Mesenchymal stem cell (in vitro differentiated cells and primary cell): ENCODE measurements around the gene TIMD4.
"Not testable (repeated sequence)": the region's sequence is repeated elsewhere in the genome, so short reads cannot be mapped to it uniquely, and the experiment has no call there.

ENCODE experiments used
- DNase-seq: peaks from one replicate; pipeline ENCODE4 v3.0.0-alpha.2; 2013
- H2AFZ ChIP-seq: one replicate; pipeline ENCODE4 v1.6.1; 2013; ENCODE audit warnings: low read depth, mild to moderate bottlenecking, control low read depth, inconsistent platforms, low read length, moderate library complexity
- H2AK5ac ChIP-seq: 2 replicates; pipeline ENCODE4 v1.6.1; 2013; ENCODE audit warnings: low read length, moderate library complexity, mild to moderate bottlenecking, inconsistent platforms; ENCODE audit not compliant: severe bottlenecking
- H2BK120ac ChIP-seq: one replicate; pipeline ENCODE4 v1.6.1; 2013; ENCODE audit warnings: low read depth, mild to moderate bottlenecking, inconsistent platforms, low read length, moderate library complexity
- H2BK12ac ChIP-seq, 2 experiments: one replicate each; pipeline ENCODE4 v1.6.1; 2013; ENCODE audit warnings: inconsistent platforms in 2 of 2, low read length in 2 of 2, mild to moderate bottlenecking in 2 of 2, moderate library complexity in 2 of 2, control low read depth in 1 of 2
- H2BK15ac ChIP-seq: one replicate; pipeline ENCODE4 v1.6.1; 2013; ENCODE audit warnings: mild to moderate bottlenecking, low read depth, inconsistent platforms; ENCODE audit not compliant: poor library complexity, severe bottlenecking
- H2BK5ac ChIP-seq: 2 replicates; pipeline ENCODE4 v1.6.1; 2013; ENCODE audit warnings: low read depth, mild to moderate bottlenecking, low read length, control low read depth, inconsistent platforms; ENCODE audit not compliant: poor library complexity, severe bottlenecking
- H3K14ac ChIP-seq, 2 experiments: one replicate each; pipeline ENCODE4 v1.6.1; 2013; ENCODE audit warnings: inconsistent platforms in 2 of 2, low read length in 2 of 2, control low read depth in 1 of 2, mild to moderate bottlenecking in 1 of 2, moderate library complexity in 1 of 2
- H3K18ac ChIP-seq, 2 experiments: one replicate each; pipeline ENCODE4 v1.6.1; 2013; ENCODE audit warnings: inconsistent platforms in 2 of 2, low read length in 2 of 2, control low read depth in 1 of 2, low read depth in 1 of 2, mild to moderate bottlenecking in 1 of 2
- H3K23ac ChIP-seq, 2 experiments: one replicate each; pipeline ENCODE4 v1.6.1; 2013; ENCODE audit warnings: inconsistent platforms in 2 of 2, low read length in 2 of 2, mild to moderate bottlenecking in 2 of 2, moderate library complexity in 2 of 2, control low read depth in 1 of 2
- H3K27ac ChIP-seq: 2 replicates; pipeline ENCODE4 v1.5.1; 2013; ENCODE audit warnings: mild to moderate bottlenecking, moderate library complexity, low read length, control low read depth, inconsistent platforms; ENCODE audit not compliant: poor library complexity, severe bottlenecking
- H3K27me3 ChIP-seq, 2 experiments: 2 replicates each; pipeline versions ENCODE4 v1.6.1 to v1.7.0; 2013; ENCODE audit warnings: low read length in 2 of 2, mild to moderate bottlenecking in 2 of 2, moderate library complexity in 2 of 2, control low read depth in 1 of 2, inconsistent platforms in 1 of 2; ENCODE audit not compliant: control insufficient read depth in 1 of 2, insufficient read depth in 1 of 2
- H3K36me3 ChIP-seq, 2 experiments: 2 replicates each; pipeline versions ENCODE4 v1.6.1 to v1.7.0; 2013; ENCODE audit warnings: low read length in 2 of 2, control low read depth in 1 of 2, inconsistent platforms in 1 of 2, low read depth in 1 of 2, mild to moderate bottlenecking in 1 of 2; ENCODE audit not compliant: insufficient read depth in 2 of 2, control insufficient read depth in 1 of 2
- H3K4ac ChIP-seq, 2 experiments: one replicate each; pipeline ENCODE4 v1.6.1; 2013; ENCODE audit warnings: inconsistent platforms in 2 of 2, low read length in 2 of 2, mild to moderate bottlenecking in 2 of 2, moderate library complexity in 2 of 2, control low read depth in 1 of 2, low read depth in 1 of 2
- H3K4me1 ChIP-seq: 2 replicates; pipeline ENCODE4 v1.6.1; 2013; ENCODE audit warnings: low read depth, low read length, control low read depth; ENCODE audit not compliant: control insufficient read depth, insufficient read depth
- H3K4me2 ChIP-seq: 2 replicates; pipeline ENCODE4 v1.6.1; 2013; ENCODE audit warnings: low read length, mild to moderate bottlenecking, inconsistent platforms; ENCODE audit not compliant: poor library complexity, severe bottlenecking
- H3K4me3 ChIP-seq, 2 experiments: 2 replicates each; pipeline versions ENCODE4 v1.5.1 to v1.7.0; 2013; ENCODE audit warnings: low read length in 2 of 2, mild to moderate bottlenecking in 2 of 2, control low read depth in 1 of 2, low read depth in 1 of 2; ENCODE audit not compliant: insufficient read depth in 1 of 2
- H3K79me1 ChIP-seq: replicated peaks from 2 replicates; pipeline ENCODE4 v1.6.1; 2013; ENCODE audit warnings: mild to moderate bottlenecking, control low read depth, low read length, inconsistent platforms; ENCODE audit not compliant: poor library complexity, severe bottlenecking
- H3K9ac ChIP-seq: 2 replicates; pipeline ENCODE4 v1.7.0; 2013; ENCODE audit warnings: mild to moderate bottlenecking, low read length, moderate library complexity
- H3K9me3 ChIP-seq: 2 replicates; pipeline ENCODE4 v1.7.0; 2013; ENCODE audit warnings: mild to moderate bottlenecking, low read length; ENCODE audit not compliant: control insufficient read depth
- H4K8ac ChIP-seq: one replicate; pipeline ENCODE4 v1.6.1; 2013; ENCODE audit warnings: inconsistent platforms, mild to moderate bottlenecking, low read length, moderate library complexity
- H4K91ac ChIP-seq: one replicate; pipeline ENCODE4 v1.6.1; 2013; ENCODE audit warnings: mild to moderate bottlenecking, low read length, inconsistent platforms
- WGBS: methylation state at CpG from one replicate; pipeline ENCODE4 v1.1.7; 2013; ENCODE audit warnings: mixed read lengths; 5-methylcytosine and 5-hydroxymethylcytosine counted together

TIMD4 gene

GRCh38 chr5:156927545-156927944 is 35.5 kb downstream of the TIMD4 start:
- Histone ChIP-seq H3K9ac (no peak overlapping the region), H2AFZ (no peak overlapping the region), H3K4me2 (no peak overlapping the region), H2BK120ac (no peak overlapping the region), H4K91ac (no peak overlapping the region), H3K79me1 (no peaks in the 10 kb centered on the region), H2BK5ac (no peak overlapping the region), H3K27me3 (no peaks in the 10 kb centered on the region), H2BK15ac (no peak overlapping the region), H3K27ac (no peak overlapping the region), H3K4ac (no peak overlapping the region), H3K23ac (no peak overlapping the region), H3K4me3 (no peak overlapping the region), H4K8ac (no peak overlapping the region), H2BK12ac (no peak overlapping the region), H3K36me3 (no peaks in the 10 kb centered on the region), H3K9me3 (no peaks in the 10 kb centered on the region), H3K4me1 (no peaks in the 10 kb centered on the region), H3K14ac (no peak overlapping the region), H2AK5ac (no peak overlapping the region), H3K18ac (no peak overlapping the region)
- no peak for DNase-seq
- WGBS = no CpG with 5 or more reads among the region's 1 CpG

GRCh38 chr5:156925767-156926166 is 37.3 kb downstream of the TIMD4 start:
- H2AFZ ChIP-seq, H2AK5ac ChIP-seq, H3K36me3 ChIP-seq, H3K27me3 ChIP-seq, H3K9me3 ChIP-seq, H3K4ac ChIP-seq, H3K4me1 ChIP-seq, H3K18ac ChIP-seq, H4K8ac ChIP-seq, H2BK120ac ChIP-seq, H3K79me1 ChIP-seq, H3K4me2 ChIP-seq, H2BK12ac ChIP-seq, H3K14ac ChIP-seq, DNase-seq, H3K4me3 ChIP-seq, H3K9ac ChIP-seq, H2BK15ac ChIP-seq, H2BK5ac ChIP-seq, H4K91ac ChIP-seq, H3K23ac ChIP-seq, H3K27ac ChIP-seq: not testable (repeated sequence)
- 72% methylated on average over 4 of the region's 4 CpGs for WGBS

GRCh38 chr5:156922207-156922792 is 40.7 kb downstream of the TIMD4 start:
- WGBS = 90% methylated on average over 2 of the region's 3 CpGs

GRCh38 chr5:156920861-156921431 is 42.1 kb downstream of the TIMD4 start:
- no peak overlapping the region for H4K91ac ChIP-seq
- peak overlapping the region; percentile 3 for H2BK5ac ChIP-seq
- H3K36me3 ChIP-seq = no peaks in the 10 kb centered on the region
- peak overlapping the region; percentile 93 for H3K27ac ChIP-seq
- no peaks in the 10 kb centered on the region for H3K79me1 ChIP-seq
- H2AFZ ChIP-seq = no peak overlapping the region
- no peaks in the 10 kb centered on the region for H3K27me3 ChIP-seq
- H4K8ac ChIP-seq = no peak overlapping the region
- H3K23ac ChIP-seq = no peak overlapping the region
- 65% methylated on average over 2 of the region's 3 CpGs for WGBS
- no peak overlapping the region for H3K14ac ChIP-seq
- H3K4me1 ChIP-seq = peaks cover 3% of the 10 kb centered on the region
- no peaks in the 10 kb centered on the region for H3K9me3 ChIP-seq
- H3K4me3 ChIP-seq = no peak overlapping the region
- no peak overlapping the region for H2BK15ac ChIP-seq
- no peak overlapping the region for H3K9ac ChIP-seq
- no peak overlapping the region for H2BK12ac ChIP-seq
- no peak overlapping the region for H2BK120ac ChIP-seq
- H3K18ac ChIP-seq = no peak overlapping the region
- no peak for DNase-seq
- peak overlapping the region; percentile 9 for H2AK5ac ChIP-seq
- no peak overlapping the region for H3K4me2 ChIP-seq
- no peak overlapping the region for H3K4ac ChIP-seq

More at GRCh38 chr5:156922207-156922792, 40.7 kb downstream of the TIMD4 start:
- no peak overlapping the region for H3K23ac ChIP-seq
- H2BK120ac ChIP-seq = no peak overlapping the region
- no peak overlapping the region for H2BK12ac ChIP-seq
- no peak overlapping the region for H3K27ac ChIP-seq
- H2BK15ac ChIP-seq = no peak overlapping the region
- no peak overlapping the region for H4K8ac ChIP-seq
- H3K9ac ChIP-seq = no peak overlapping the region
- no peak overlapping the region for H4K91ac ChIP-seq
- no peak overlapping the region for H2AFZ ChIP-seq
- H3K4ac ChIP-seq = no peak overlapping the region
- H2AK5ac ChIP-seq = peak overlapping the region; percentile 19
- H3K4me3 ChIP-seq = no peak overlapping the region
- no peak overlapping the region for H3K4me2 ChIP-seq
- H3K36me3 ChIP-seq = no peaks in the 10 kb centered on the region
- no peaks in the 10 kb centered on the region for H3K27me3 ChIP-seq
- no peak overlapping the region for H3K14ac ChIP-seq
- no peak for DNase-seq
- no peaks in the 10 kb centered on the region for H3K79me1 ChIP-seq
- H2BK5ac ChIP-seq = no peak overlapping the region
- no peak overlapping the region for H3K18ac ChIP-seq
- H3K4me1 ChIP-seq = peaks cover 3% of the 10 kb centered on the region
- H3K9me3 ChIP-seq = no peaks in the 10 kb centered on the region
